Esophagus (tissue), 2 donors: ENCODE measurements around the gene ZKSCAN5. TPM values are rescaled to one million over a fixed set of nuclear protein-coding genes. Genes with fewer than 3 reads are reported as not detected.

Experiments used
- H3K27ac ChIP-seq, 2 donors: one replicate each; pipeline ENCODE4 v1.5.1; 2013; ENCODE audit warnings: low read depth in 2 of 2, mild to moderate bottlenecking in 2 of 2, inconsistent platforms in 1 of 2, low read length in 1 of 2, moderate library complexity in 1 of 2
- H3K27me3 ChIP-seq, 2 donors: one replicate each; pipeline ENCODE4 v1.6.1; 2013; ENCODE audit warnings: low read length in 2 of 2, control low read depth in 1 of 2, mild to moderate bottlenecking in 1 of 2; ENCODE audit not compliant: insufficient read depth in 2 of 2, control insufficient read depth in 1 of 2
- H3K36me3 ChIP-seq, 2 donors: one replicate each; pipeline ENCODE4 v1.6.1; 2013; ENCODE audit warnings: low read length in 1 of 2; ENCODE audit not compliant: control insufficient read depth in 2 of 2, insufficient read depth in 2 of 2
- H3K4me1 ChIP-seq, 2 donors: one replicate each; pipeline ENCODE4 v1.6.1; 2013; ENCODE audit warnings: low read length in 1 of 2; ENCODE audit not compliant: control insufficient read depth in 2 of 2, insufficient read depth in 2 of 2
- H3K4me3 ChIP-seq, 2 donors: one replicate each; pipeline ENCODE4 v1.5.1; 2013; ENCODE audit warnings: low read length in 2 of 2, mild to moderate bottlenecking in 2 of 2, low read depth in 1 of 2, moderate library complexity in 1 of 2
- H3K9me3 ChIP-seq, 2 donors: one replicate each; pipeline ENCODE4 v1.6.1; 2013; ENCODE audit warnings: mild to moderate bottlenecking in 2 of 2, low read depth in 1 of 2, low read length in 1 of 2, moderate library complexity in 1 of 2; ENCODE audit not compliant: control insufficient read depth in 2 of 2, insufficient read depth in 1 of 2
- WGBS, 2 donors: extraction: QIAGEN DNeasy Blood & Tissue Kit; methylation state at CpG; one replicate each; pipeline ENCODE4 v1.1.7; 2013; 5-methylcytosine and 5-hydroxymethylcytosine counted together
- polyA plus RNA-seq, 2 donors: library from polyadenylated mRNA; stranded (reverse); fragments of 200-250 nt; gene quantifications; one replicate each; pipeline ENCODE4 v1.2.3, GENCODE V29; 2013
- donor health status: healthy with polysubstance abuse.
- donor health status: Bipolar disorder and iron deficiency.

ZKSCAN5 gene
- 1 to 10 TPM; 2.2 to 2.5 TPM for polyA plus RNA-seq

GRCh38 chr7:99504603-99505323 is at the start of gene ZKSCAN5:
Gene ZKSCAN5 (plus strand): TSS chr7:99504662. CDS start chr7:99506045, 1,383 bp downstream.
- Histone ChIP-seq H3K4me3 (peak within 1 kb of the TSS; percentile 77 to 84), H3K9me3 (no peaks in the 10 kb centered on the region), H3K36me3 (no peaks in the 10 kb centered on the region), H3K4me1 (no peaks in the 10 kb centered on the region), H3K27me3 (no peaks in the 10 kb centered on the region), H3K27ac (peak within 1 kb of the TSS; percentile 94 to 97)
- WGBS, 2 donors, result 0 to 1% methylated on average over 50 to 53 of the region's 53 CpGs

GRCh38 chr7:99455874-99456273 is 48.6 kb upstream of the ZKSCAN5 start:
- H3K27me3 ChIP-seq, result no peaks in the 10 kb centered on the region
- 76 to 84% methylated on average over 9 of the region's 9 CpGs for WGBS, 2 donors
- no peak overlapping the region for H3K4me3 ChIP-seq
- H3K36me3 ChIP-seq, result peaks cover 21 to 62% of the 10 kb centered on the region in 2 donors
- no peaks in the 10 kb centered on the region for H3K9me3 ChIP-seq
- H3K4me1 ChIP-seq, result peaks cover 6 to 20% of the 10 kb centered on the region in 2 donors
- H3K27ac ChIP-seq, result no peak overlapping the region

- no peaks in the 10 kb centered on the region for H3K27me3 ChIP-seq
- H3K27ac ChIP-seq, result no peak overlapping the region
- 71 to 74% methylated on average over 13 of the region's 13 CpGs for WGBS, 2 donors
- peaks cover 21 to 59% of the 10 kb centered on the region in 2 donors for H3K36me3 ChIP-seq
- H3K9me3 ChIP-seq, result no peaks in the 10 kb centered on the region
- H3K4me1 ChIP-seq, result peaks cover 6 to 20% of the 10 kb centered on the region in 2 donors
- no peak overlapping the region for H3K4me3 ChIP-seq
Measured at GRCh38 chr7:99456288-99456687, 48.2 kb upstream of the ZKSCAN5 start.

- Histone ChIP-seq H3K4me1 (peaks cover 5 to 15% of the 10 kb centered on the region in 2 donors), H3K9me3 (no peaks in the 10 kb centered on the region), H3K36me3 (peaks cover 21 to 53% of the 10 kb centered on the region in 2 donors), H3K4me3 (no peak overlapping the region), H3K27ac (no peak overlapping the region), H3K27me3 (no peaks in the 10 kb centered on the region)
- 80 to 82% methylated on average over 6 of the region's 6 CpGs for WGBS, 2 donors
Measured at GRCh38 chr7:99457050-99457649, 47.3 kb upstream of the ZKSCAN5 start.

- 80 to 84% methylated on average over 26 of the region's 26 CpGs for WGBS, 2 donors
Measured at GRCh38 chr7:99457650-99458493, 46.6 kb upstream of the ZKSCAN5 start.

GRCh38 chr7:99459087-99459486 is 45.4 kb upstream of the ZKSCAN5 start:
- Histone ChIP-seq H3K27me3 (no peaks in the 10 kb centered on the region), H3K4me3 (no peak overlapping the region), H3K36me3 (peaks cover 23 to 40% of the 10 kb centered on the region in 2 donors), H3K27ac (no peak overlapping the region), H3K4me1 (peaks cover 2% of the 10 kb centered on the region in 2 donors), H3K9me3 (no peaks in the 10 kb centered on the region)
- WGBS, 2 donors, result 90 to 91% methylated on average over 8 of the region's 8 CpGs

More at GRCh38 chr7:99457650-99458493, 46.6 kb upstream of the ZKSCAN5 start:
- no peaks in the 10 kb centered on the region for H3K27me3 ChIP-seq
- peaks cover 5 to 8% of the 10 kb centered on the region in 2 donors for H3K4me1 ChIP-seq
- H3K27ac ChIP-seq, result no peak overlapping the region
- no peak overlapping the region for H3K4me3 ChIP-seq
- H3K36me3 ChIP-seq, result peaks cover 21 to 46% of the 10 kb centered on the region in 2 donors
- H3K9me3 ChIP-seq, result no peaks in the 10 kb centered on the region

- Histone ChIP-seq H3K4me1 (peaks cover 2% of the 10 kb centered on the region in 2 donors), H3K27ac (no peak overlapping the region), H3K9me3 (no peaks in the 10 kb centered on the region), H3K36me3 (peaks cover 16 to 32% of the 10 kb centered on the region in 2 donors), H3K27me3 (no peaks in the 10 kb centered on the region), H3K4me3 (no peak overlapping the region)
- 62 to 76% methylated on average over 11 of the region's 11 CpGs for WGBS, 2 donors
Measured at GRCh38 chr7:99460651-99461050, 43.8 kb upstream of the ZKSCAN5 start.

GRCh38 chr7:99461221-99461620 is 43.2 kb upstream of the ZKSCAN5 start:
- Histone ChIP-seq H3K9me3 (no peaks in the 10 kb centered on the region), H3K27ac (no peak overlapping the region), H3K4me1 (peaks cover 2% of the 10 kb centered on the region in 2 donors), H3K4me3 (no peak overlapping the region), H3K36me3 (peaks cover 16 to 27% of the 10 kb centered on the region in 2 donors), H3K27me3 (no peaks in the 10 kb centered on the region)
- WGBS, 2 donors, result 91 to 93% methylated on average over 2 of the region's 2 CpGs

- Histone ChIP-seq H3K9me3 (no peaks in the 10 kb centered on the region), H3K4me3 (peak overlapping the region; percentile 85 to 92), H3K27ac (peak overlapping the region; percentile 76 to 94), H3K4me1 (peaks cover 2 to 3% of the 10 kb centered on the region in 2 donors), H3K36me3 (peaks cover 3 to 4% of the 10 kb centered on the region in 2 donors), H3K27me3 (no peaks in the 10 kb centered on the region)
- 4% methylated on average over 9 of the region's 9 CpGs for WGBS, 2 donors
Measured at GRCh38 chr7:99465421-99465768, 39.1 kb upstream of the ZKSCAN5 start.
